Measurements from ENCODE around the gene TNFRSF8. TPM values are rescaled to one million over a fixed set of nuclear protein-coding genes. Genes with fewer than 3 reads are reported as not detected.

TNFRSF8 gene
- total and polyA plus RNA-seq, 9 of the 15 experiments (the other 6 are each of a cell fraction or from before 2014, with no cell fraction given): 3.5 to 38.4 (median 17.1) TPM

DNA sequence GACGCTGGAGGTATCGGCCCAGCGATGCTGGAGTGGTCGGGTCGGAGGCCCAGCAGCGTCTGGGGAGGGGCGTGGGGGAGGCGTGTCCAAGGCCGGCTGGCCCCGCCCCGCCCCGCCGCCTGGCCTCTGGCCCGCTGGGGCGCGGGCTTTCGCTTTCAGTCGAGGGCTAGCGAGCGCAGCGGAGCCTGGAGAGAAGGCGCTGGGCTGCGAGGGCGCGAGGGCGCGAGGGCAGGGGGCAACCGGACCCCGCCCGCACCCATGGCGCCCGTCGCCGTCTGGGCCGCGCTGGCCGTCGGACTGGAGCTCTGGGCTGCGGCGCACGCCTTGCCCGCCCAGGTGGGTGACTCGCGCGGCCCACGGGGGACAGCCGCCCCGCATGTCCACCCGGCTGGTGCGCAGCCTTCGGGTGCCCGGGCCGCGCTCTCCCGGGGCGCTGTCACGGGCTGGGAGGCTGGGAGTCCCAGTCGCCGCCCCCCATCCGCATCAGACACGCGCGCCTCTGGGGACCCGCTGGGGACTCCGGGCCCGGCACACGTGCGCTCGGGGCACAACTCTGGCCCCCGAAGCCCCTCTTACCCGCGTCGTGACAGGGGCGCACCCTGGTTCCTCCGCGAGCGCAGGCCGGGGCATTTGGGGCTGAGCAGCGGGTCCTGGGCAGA lies 103.9 kb downstream of the TNFRSF8 start, which contains the start of gene TNFRSF1B (continued):
- TF ChIP-seq FOXM1 (IDR thresholded peaks at IDR 0.05; ENCODE audit: low read depth) (no peak), FOXM1 (CRISPR knock-in tag; IDR thresholded peaks at IDR 0.05; ENCODE audit: low read depth) (no peak; the same call in 1 of the 2 replicates), SREBF2 (CRISPR knock-in tag; IDR thresholded peaks at IDR 0.05) (no peak), ZSCAN29 (IDR thresholded peaks at IDR 0.05) (no peak), SP2 (IDR thresholded peaks at IDR 0.05; ENCODE audit: extremely low read depth, low read depth, low read length, poor library complexity, severe bottlenecking) (no peak), KLF1 (tag; IDR thresholded peaks at IDR 0.05) (peak; percentile 81), KDM5B (IDR thresholded peaks at IDR 0.05; ENCODE audit: insufficient replicate concordance, low read depth, low read length) (peak; percentile 85), ZC3H4 (CRISPR knock-in tag; IDR thresholded peaks at IDR 0.05; ENCODE audit: borderline replicate concordance) (no peak), TRIM28 (IDR thresholded peaks at IDR 0.05) (no peak; the same call in 1 of the 2 replicates), PML (IDR thresholded peaks at IDR 0.05; ENCODE audit: low read length) (peak; percentile 34; the same call in 1 of the 2 replicates), TRIM24 (IDR thresholded peaks at IDR 0.05) (no peak), MCM3 (IDR thresholded peaks at IDR 0.05) (no peak), MAFK (IDR thresholded peaks at IDR 0.05; ENCODE audit: low read length) (no peak), MYNN (IDR thresholded peaks at IDR 0.05) (no peak), MYNN (CRISPR knock-in tag; IDR thresholded peaks at IDR 0.05) (no peak), RNF2 (IDR thresholded peaks at IDR 0.05) (no peak)
- TF ChIP-seq, protein P1, sequence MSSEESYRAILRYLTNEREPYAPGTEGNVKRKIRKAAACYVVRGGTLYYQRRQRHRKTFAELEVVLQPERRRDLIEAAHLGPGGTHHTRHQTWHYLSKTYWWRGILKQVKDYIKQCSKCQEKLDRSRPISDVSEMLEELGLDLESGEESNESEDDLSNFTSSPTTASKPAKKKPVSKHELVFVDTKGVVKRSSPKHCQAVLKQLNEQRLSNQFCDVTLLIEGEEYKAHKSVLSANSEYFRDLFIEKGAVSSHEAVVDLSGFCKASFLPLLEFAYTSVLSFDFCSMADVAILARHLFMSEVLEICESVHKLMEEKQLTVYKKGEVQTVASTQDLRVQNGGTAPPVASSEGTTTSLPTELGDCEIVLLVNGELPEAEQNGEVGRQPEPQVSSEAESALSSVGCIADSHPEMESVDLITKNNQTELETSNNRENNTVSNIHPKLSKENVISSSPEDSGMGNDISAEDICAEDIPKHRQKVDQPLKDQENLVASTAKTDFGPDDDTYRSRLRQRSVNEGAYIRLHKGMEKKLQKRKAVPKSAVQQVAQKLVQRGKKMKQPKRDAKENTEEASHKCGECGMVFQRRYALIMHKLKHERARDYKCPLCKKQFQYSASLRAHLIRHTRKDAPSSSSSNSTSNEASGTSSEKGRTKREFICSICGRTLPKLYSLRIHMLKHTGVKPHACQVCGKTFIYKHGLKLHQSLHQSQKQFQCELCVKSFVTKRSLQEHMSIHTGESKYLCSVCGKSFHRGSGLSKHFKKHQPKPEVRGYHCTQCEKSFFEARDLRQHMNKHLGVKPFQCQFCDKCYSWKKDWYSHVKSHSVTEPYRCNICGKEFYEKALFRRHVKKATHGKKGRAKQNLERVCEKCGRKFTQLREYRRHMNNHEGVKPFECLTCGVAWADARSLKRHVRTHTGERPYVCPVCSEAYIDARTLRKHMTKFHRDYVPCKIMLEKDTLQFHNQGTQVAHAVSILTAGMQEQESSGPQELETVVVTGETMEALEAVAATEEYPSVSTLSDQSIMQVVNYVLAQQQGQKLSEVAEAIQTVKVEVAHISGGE (CRISPR knock-in tag; IDR thresholded peaks at IDR 0.05): peak in 1 of 3 experiments; percentile 15; a peak in 1 of 6 replicates
- TF ChIP-seq, protein P2, sequence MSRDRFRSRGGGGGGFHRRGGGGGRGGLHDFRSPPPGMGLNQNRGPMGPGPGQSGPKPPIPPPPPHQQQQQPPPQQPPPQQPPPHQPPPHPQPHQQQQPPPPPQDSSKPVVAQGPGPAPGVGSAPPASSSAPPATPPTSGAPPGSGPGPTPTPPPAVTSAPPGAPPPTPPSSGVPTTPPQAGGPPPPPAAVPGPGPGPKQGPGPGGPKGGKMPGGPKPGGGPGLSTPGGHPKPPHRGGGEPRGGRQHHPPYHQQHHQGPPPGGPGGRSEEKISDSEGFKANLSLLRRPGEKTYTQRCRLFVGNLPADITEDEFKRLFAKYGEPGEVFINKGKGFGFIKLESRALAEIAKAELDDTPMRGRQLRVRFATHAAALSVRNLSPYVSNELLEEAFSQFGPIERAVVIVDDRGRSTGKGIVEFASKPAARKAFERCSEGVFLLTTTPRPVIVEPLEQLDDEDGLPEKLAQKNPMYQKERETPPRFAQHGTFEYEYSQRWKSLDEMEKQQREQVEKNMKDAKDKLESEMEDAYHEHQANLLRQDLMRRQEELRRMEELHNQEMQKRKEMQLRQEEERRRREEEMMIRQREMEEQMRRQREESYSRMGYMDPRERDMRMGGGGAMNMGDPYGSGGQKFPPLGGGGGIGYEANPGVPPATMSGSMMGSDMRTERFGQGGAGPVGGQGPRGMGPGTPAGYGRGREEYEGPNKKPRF (IDR thresholded peaks at IDR 0.05; ENCODE audit: low read depth, low read length): no peak
- TF ChIP-seq, protein P3, sequence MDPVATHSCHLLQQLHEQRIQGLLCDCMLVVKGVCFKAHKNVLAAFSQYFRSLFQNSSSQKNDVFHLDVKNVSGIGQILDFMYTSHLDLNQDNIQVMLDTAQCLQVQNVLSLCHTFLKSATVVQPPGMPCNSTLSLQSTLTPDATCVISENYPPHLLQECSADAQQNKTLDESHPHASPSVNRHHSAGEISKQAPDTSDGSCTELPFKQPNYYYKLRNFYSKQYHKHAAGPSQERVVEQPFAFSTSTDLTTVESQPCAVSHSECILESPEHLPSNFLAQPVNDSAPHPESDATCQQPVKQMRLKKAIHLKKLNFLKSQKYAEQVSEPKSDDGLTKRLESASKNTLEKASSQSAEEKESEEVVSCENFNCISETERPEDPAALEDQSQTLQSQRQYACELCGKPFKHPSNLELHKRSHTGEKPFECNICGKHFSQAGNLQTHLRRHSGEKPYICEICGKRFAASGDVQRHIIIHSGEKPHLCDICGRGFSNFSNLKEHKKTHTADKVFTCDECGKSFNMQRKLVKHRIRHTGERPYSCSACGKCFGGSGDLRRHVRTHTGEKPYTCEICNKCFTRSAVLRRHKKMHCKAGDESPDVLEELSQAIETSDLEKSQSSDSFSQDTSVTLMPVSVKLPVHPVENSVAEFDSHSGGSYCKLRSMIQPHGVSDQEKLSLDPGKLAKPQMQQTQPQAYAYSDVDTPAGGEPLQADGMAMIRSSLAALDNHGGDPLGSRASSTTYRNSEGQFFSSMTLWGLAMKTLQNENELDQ (CRISPR knock-in tag; IDR thresholded peaks at IDR 0.05; ENCODE audit: borderline replicate concordance): no peak
- TF ChIP-seq, protein P4, sequence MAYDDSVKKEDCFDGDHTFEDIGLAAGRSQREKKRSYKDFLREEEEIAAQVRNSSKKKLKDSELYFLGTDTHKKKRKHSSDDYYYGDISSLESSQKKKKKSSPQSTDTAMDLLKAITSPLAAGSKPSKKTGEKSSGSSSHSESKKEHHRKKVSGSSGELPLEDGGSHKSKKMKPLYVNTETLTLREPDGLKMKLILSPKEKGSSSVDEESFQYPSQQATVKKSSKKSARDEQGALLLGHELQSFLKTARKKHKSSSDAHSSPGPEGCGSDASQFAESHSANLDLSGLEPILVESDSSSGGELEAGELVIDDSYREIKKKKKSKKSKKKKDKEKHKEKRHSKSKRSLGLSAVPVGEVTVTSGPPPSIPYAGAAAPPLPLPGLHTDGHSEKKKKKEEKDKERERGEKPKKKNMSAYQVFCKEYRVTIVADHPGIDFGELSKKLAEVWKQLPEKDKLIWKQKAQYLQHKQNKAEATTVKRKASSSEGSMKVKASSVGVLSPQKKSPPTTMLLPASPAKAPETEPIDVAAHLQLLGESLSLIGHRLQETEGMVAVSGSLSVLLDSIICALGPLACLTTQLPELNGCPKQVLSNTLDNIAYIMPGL (CRISPR knock-in tag; IDR thresholded peaks at IDR 0.05): no peak
